B cell (primary cell): Measurements from ENCODE around the gene NUAK1.

Source experiments
- EZH2 ChIP-seq: IDR thresholded peaks from 2 replicates; pipeline ENCODE4 v1.6.1; 2012; ENCODE audit warnings: borderline replicate concordance, low read depth, mild to moderate bottlenecking, moderate library complexity, low read length; ENCODE audit not compliant: insufficient read depth, poor library complexity, severe bottlenecking
- TF ChIP-seq, protein P1 (sequence below): fragments of 200-600 bp; IDR thresholded peaks from one replicate; pipeline ENCODE4 v1.8.0; 2022; ENCODE audit warnings: antibody characterized with exemption, mild to moderate bottlenecking

DNA sequence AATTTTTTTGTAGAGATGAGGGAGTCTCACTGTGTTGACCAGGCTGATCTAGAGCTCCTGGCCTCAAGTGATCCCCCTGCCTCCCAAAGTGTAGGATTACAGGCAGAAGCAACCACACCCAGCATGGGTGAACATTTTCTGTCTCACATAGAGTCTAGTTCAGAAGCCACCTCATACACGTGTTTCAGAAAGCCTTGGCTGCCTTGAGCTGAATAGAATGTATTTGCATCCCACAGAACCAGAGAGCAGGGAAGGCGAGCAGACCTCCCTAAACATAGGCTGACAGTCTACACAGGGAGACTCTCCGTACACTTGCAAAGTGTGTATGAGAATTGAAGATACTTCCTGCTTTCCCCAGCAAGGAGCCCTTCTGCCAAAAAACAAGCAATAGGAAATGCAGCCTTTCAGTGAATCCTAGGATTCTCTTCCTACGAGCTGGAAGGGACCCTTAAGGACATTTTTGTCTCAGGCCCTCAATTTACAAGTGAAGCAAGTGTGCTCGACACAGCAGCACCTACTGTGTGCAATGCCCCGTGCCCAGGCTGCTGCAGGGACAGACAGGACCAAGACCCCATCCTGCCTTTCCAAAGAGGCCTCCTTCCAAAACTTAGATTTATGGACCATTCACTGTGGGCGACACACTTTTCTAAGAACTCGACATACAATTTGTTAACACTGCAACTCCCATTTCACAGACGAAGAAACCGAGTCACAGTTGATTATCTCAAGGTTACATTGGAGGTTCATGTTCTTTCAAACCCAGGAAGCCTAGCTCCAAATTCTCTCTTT lies 11.2 kb downstream of the NUAK1 start:
- TF ChIP-seq, protein P1, sequence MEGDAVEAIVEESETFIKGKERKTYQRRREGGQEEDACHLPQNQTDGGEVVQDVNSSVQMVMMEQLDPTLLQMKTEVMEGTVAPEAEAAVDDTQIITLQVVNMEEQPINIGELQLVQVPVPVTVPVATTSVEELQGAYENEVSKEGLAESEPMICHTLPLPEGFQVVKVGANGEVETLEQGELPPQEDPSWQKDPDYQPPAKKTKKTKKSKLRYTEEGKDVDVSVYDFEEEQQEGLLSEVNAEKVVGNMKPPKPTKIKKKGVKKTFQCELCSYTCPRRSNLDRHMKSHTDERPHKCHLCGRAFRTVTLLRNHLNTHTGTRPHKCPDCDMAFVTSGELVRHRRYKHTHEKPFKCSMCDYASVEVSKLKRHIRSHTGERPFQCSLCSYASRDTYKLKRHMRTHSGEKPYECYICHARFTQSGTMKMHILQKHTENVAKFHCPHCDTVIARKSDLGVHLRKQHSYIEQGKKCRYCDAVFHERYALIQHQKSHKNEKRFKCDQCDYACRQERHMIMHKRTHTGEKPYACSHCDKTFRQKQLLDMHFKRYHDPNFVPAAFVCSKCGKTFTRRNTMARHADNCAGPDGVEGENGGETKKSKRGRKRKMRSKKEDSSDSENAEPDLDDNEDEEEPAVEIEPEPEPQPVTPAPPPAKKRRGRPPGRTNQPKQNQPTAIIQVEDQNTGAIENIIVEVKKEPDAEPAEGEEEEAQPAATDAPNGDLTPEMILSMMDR: no peak
- TF ChIP-seq EZH2: no peak
